Endothelial cell of umbilical vein (primary cell): ENCODE measurements around the gene MAML3. TPM values are rescaled to one million over a fixed set of nuclear protein-coding genes. Genes with fewer than 3 reads are reported as not detected.

Experiments
- BruUV-seq: library from RNA; stranded (reverse); fragments of 400-500 nt; replicated peaks from 2 replicates; lab custom pipeline; 2021; lab: Mats Ljungman, UMichigan
- CTCF ChIA-PET: fragments of 300-600, 350-600 bp; sonication (Branson Sonifier 250); formaldehyde crosslinking; loops from one replicate; lab custom pipeline; 2021; ENCODE audit warnings: antibody characterized with exemption, inconsistent platforms; lab: Charles Lee
- POLR2A ChIA-PET: fragments of 300-600, 350-600 bp; sonication (Branson Sonifier 250); formaldehyde crosslinking; loops from one replicate; lab custom pipeline; 2021; ENCODE audit warnings: antibody characterized with exemption, inconsistent platforms; lab: Charles Lee
- DNase-seq: peaks from one replicate; pipeline ENCODE4 v3.0.0-alpha.2; 2011; ENCODE audit warnings: low read depth, low spot score
- FAIRE-seq: peaks from 2 replicates; lab custom pipeline; 2011; peaks lifted over from hg19 to GRCh38; lab: Jason Lieb, UNC
- H2AFZ ChIP-seq: 2 replicates; pipeline ENCODE4 v1.6.0; 2012; ENCODE audit warnings: low read depth, low read length, control low read depth, inconsistent platforms
- H3K27ac ChIP-seq: 2 replicates; pipeline ENCODE4 v1.5.1; 2011; ENCODE audit warnings: low read depth, mild to moderate bottlenecking, control low read depth, low read length, moderate library complexity; ENCODE audit not compliant: insufficient read depth
- H3K27me3 ChIP-seq, 2 experiments: 2 replicates each; pipeline versions ENCODE4 v1.6.0 to v1.6.1; 2011; ENCODE audit warnings: low read length in 2 of 2, mixed read lengths in 1 of 2; ENCODE audit not compliant: control insufficient read depth in 2 of 2, insufficient read depth in 2 of 2
- H3K36me3 ChIP-seq, 2 experiments: 2 replicates in 1 of 2; 3 replicates in 1 of 2; pipeline ENCODE4 v1.5.1; 2011; ENCODE audit warnings: low read length in 2 of 2, mild to moderate bottlenecking in 1 of 2, moderate library complexity in 1 of 2; ENCODE audit not compliant: control insufficient read depth in 2 of 2, insufficient read depth in 2 of 2; ENCODE audit errors: extremely low read depth in 1 of 2
- H3K4me1 ChIP-seq: 3 replicates; pipeline ENCODE4 v1.5.1; 2011; ENCODE audit warnings: mild to moderate bottlenecking, low read length; ENCODE audit not compliant: control insufficient read depth, insufficient read depth; ENCODE audit errors: extremely low read depth
- H3K4me2 ChIP-seq: 2 replicates; pipeline ENCODE4 v1.6.1; 2011; ENCODE audit warnings: low read length, control low read depth, mixed read lengths; ENCODE audit not compliant: insufficient read depth
- H3K4me3 ChIP-seq, 3 experiments: fragments of 200-600 bp in 1 of 3; sonication (generic), shearing (Covaris generic) in 1 of 3; replicated peaks in 1 of 3; 2 replicates each; pipeline ENCODE4 v1.5.1; 2011 to 2016; ENCODE audit warnings: control low read depth in 3 of 3, low read length in 3 of 3, mild to moderate bottlenecking in 2 of 3, inconsistent platforms in 1 of 3, low read depth in 1 of 3, moderate library complexity in 1 of 3; ENCODE audit not compliant: insufficient read depth in 1 of 3
- H3K79me2 ChIP-seq: 2 replicates; pipeline ENCODE4 v1.6.0; 2012; ENCODE audit warnings: low read length, inconsistent platforms; ENCODE audit not compliant: control insufficient read depth, insufficient read depth
- H3K9ac ChIP-seq: replicated peaks from 2 replicates; pipeline ENCODE3; 2011; ENCODE audit warnings: low read length, control low read depth; ENCODE audit not compliant: insufficient read depth; ENCODE audit errors: extremely low read depth
- H3K9me1 ChIP-seq: replicated peaks from 3 replicates; pipeline ENCODE4 v1.6.0; 2011; ENCODE audit warnings: mild to moderate bottlenecking, low read length; ENCODE audit not compliant: control insufficient read depth, insufficient read depth; ENCODE audit errors: extremely low read depth
- H3K9me3 ChIP-seq: replicated peaks from 2 replicates; pipeline ENCODE4 v1.5.1; 2012; ENCODE audit warnings: low read length, inconsistent platforms; ENCODE audit not compliant: control insufficient read depth, insufficient read depth
- H4K20me1 ChIP-seq: replicated peaks from 2 replicates; pipeline ENCODE3; 2011; ENCODE audit warnings: mild to moderate bottlenecking, low read length; ENCODE audit not compliant: control insufficient read depth, insufficient read depth; ENCODE audit errors: extremely low read depth
- CTCF ChIP-seq, 2 donors: IDR thresholded peaks; 1 replicate in 1 of 2; 2 replicates in 1 of 2; pipeline ENCODE4 v1.5.1; 2011; ENCODE audit warnings: low read length in 2 of 2, mild to moderate bottlenecking in 2 of 2, moderate library complexity in 2 of 2, control low read depth in 1 of 2, inconsistent platforms in 1 of 2, low read depth in 1 of 2; ENCODE audit not compliant: insufficient read depth in 1 of 2; ENCODE audit errors: extremely low read depth in 1 of 2
- JUN ChIP-seq: IDR thresholded peaks from 2 replicates; pipeline ENCODE4 v1.6.1; 2011; ENCODE audit warnings: borderline replicate concordance, low read depth; ENCODE audit not compliant: insufficient read length, insufficient read depth
- MAX ChIP-seq: IDR thresholded peaks from 2 replicates; pipeline ENCODE4 v1.6.1; 2011; ENCODE audit not compliant: insufficient read depth, insufficient read length
- MYC ChIP-seq: IDR thresholded peaks from one replicate; pipeline ENCODE4 v1.6.1; 2011; ENCODE audit warnings: mild to moderate bottlenecking, low read depth, low read length
- dilution Hi-C: fragments of 300-500 bp; cut with MboI; formaldehyde crosslinking; loops from one replicate; pipeline ENCODE4 v1.15.0; 2019; ENCODE audit warnings: low sequenced_read_pairs; ENCODE audit not compliant: extremely low pct_ligation_motif_present
- intact Hi-C: fragments of 100-400 bp; cut with micrococcal nuclease; formaldehyde crosslinking; loops from one replicate; pipeline ENCODE4 v1.10.0; 2022
- polyA plus RNA-seq, 4 experiments: library from polyadenylated mRNA; depleted of rRNA in 3 of 4; stranded (reverse) in 3 of 4; unstranded in 1 of 4; fragments of >200 nt; gene quantifications; 2 replicates each; pipeline versions ENCODE4 v1.2.1 to v1.2.3, GENCODE V29; 2011 to 2012; ENCODE audit warnings: missing spikeins in 1 of 4
- total RNA-seq: library from RNA; stranded (reverse); gene quantifications from 2 replicates; pipeline ENCODE4 v1.2.3, GENCODE V29; 2021

MAML3 gene
- total and polyA plus RNA-seq, 2 donors (not counting 3 experiments of a cell fraction or from before 2014, with no cell fraction given): 14.0 to 20.3 TPM

- Histone ChIP-seq H3K27me3 (no peaks in the 10 kb centered on the region), H4K20me1 (no peaks in the 10 kb centered on the region), H3K27ac (no peak overlapping the region), H3K9ac (no peak overlapping the region), H3K4me1 (peaks cover 23% of the 10 kb centered on the region), H2AFZ (no peak overlapping the region), H3K79me2 (no peaks in the 10 kb centered on the region), H3K9me1 (no peaks in the 10 kb centered on the region), H3K9me3 (no peaks in the 10 kb centered on the region), H3K36me3 (no peaks in the 10 kb centered on the region), H3K4me2 (no peak overlapping the region), H3K4me3 (no peak overlapping the region)
- ChIA-PET POLR2A (no interaction called here), CTCF (no interaction called here)
- dilution Hi-C loops (no loop called here), intact Hi-C loops (no loop called here)
- TF ChIP-seq CTCF (IDR thresholded peaks at IDR 0.05; ENCODE audit: extremely low read depth in 1 of 2, insufficient read depth in 1 of 2, low read depth in 1 of 2, low read length in 2 of 2) (no peak), JUN (peak; percentile 39), MYC (no peak), MAX (no peak)
- no peak for DNase-seq
- BruUV-seq: no TSS peak
- no peak for FAIRE-seq
These were observed 250.1 kb downstream of the MAML3 start for GRCh38 chr4:139903845-139904244.
